DND-41 (cell line): Measurements from ENCODE around the gene RASGEF1C.

Experiments used
- EZH2 ChIP-seq: IDR thresholded peaks from 3 replicates; pipeline ENCODE4 v1.6.1; 2012; ENCODE audit warnings: borderline replicate concordance, low read depth, mild to moderate bottlenecking, moderate library complexity, low read length, inconsistent platforms; ENCODE audit not compliant: severe bottlenecking
- TF ChIP-seq, protein P1 (sequence below): IDR thresholded peaks from 2 replicates; pipeline ENCODE4 v1.5.1; 2012; ENCODE audit warnings: borderline replicate concordance, low read length, moderate library complexity, mild to moderate bottlenecking; ENCODE audit not compliant: poor library complexity, severe bottlenecking; ENCODE audit errors: extremely low read depth

DNA sequence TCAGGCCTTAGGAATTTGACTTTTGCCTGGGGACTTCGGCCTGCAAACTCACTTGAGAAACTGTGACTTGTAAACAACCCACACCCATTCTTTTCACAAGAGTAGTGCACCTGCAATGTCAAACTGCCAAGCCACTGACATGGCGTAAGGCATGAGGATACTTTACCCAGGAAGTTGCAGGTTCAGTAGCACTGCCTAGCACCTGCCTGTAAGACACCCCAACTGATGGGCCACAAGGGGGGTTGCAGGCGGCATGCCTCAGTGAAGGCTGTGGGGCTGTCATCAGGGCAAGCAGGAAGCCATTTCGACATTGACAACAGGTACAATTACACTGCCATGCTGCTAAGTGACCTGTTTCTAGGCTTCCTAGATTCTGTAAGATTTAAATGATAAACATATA is 41.3 kb upstream of the RASGEF1C start:
- TF ChIP-seq, protein P1, sequence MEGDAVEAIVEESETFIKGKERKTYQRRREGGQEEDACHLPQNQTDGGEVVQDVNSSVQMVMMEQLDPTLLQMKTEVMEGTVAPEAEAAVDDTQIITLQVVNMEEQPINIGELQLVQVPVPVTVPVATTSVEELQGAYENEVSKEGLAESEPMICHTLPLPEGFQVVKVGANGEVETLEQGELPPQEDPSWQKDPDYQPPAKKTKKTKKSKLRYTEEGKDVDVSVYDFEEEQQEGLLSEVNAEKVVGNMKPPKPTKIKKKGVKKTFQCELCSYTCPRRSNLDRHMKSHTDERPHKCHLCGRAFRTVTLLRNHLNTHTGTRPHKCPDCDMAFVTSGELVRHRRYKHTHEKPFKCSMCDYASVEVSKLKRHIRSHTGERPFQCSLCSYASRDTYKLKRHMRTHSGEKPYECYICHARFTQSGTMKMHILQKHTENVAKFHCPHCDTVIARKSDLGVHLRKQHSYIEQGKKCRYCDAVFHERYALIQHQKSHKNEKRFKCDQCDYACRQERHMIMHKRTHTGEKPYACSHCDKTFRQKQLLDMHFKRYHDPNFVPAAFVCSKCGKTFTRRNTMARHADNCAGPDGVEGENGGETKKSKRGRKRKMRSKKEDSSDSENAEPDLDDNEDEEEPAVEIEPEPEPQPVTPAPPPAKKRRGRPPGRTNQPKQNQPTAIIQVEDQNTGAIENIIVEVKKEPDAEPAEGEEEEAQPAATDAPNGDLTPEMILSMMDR, result no peak
- TF ChIP-seq EZH2, result no peak
